ENCODE measurements around the gene NPAS2.

The NPAS2 gene

DNA sequence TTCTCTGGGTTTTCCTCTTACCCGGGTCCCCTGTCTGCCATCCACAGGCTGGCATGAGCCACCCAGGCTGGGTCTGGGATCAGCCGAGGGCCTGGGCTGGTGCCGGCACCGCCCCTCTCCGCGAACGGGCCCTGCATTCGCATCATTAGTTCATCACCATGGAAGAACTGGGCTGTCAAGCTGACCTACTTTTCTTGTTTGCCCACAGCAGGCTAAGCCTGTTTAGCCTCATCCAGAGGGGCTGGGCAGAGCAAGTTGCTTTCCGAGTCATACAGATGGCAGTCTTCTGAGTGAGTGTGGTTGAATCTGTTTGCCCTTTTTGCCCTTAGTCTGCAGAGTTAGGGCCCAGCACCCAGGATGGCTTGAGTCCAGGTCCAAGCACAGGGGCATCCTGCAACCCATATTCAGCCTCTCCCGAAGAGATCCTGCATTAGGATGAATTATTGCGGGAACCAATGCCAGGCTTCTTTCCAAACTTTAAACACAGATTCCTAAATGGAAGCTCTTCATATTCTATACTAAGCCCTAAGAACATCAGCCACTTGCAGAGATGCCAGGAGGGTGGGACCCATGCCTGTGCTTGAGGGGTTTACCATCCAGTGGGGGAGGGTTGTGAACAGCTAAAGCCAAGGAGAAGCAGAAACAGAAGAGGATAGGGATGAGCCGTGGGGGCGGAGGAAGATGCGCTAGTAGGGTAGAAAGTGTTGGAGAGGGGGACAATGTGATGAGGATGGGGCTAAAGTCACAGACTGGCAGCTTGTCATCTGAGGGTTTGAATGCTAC lies 68.0 kb downstream of the NPAS2 start:
- TF ChIP-seq, protein P1, sequence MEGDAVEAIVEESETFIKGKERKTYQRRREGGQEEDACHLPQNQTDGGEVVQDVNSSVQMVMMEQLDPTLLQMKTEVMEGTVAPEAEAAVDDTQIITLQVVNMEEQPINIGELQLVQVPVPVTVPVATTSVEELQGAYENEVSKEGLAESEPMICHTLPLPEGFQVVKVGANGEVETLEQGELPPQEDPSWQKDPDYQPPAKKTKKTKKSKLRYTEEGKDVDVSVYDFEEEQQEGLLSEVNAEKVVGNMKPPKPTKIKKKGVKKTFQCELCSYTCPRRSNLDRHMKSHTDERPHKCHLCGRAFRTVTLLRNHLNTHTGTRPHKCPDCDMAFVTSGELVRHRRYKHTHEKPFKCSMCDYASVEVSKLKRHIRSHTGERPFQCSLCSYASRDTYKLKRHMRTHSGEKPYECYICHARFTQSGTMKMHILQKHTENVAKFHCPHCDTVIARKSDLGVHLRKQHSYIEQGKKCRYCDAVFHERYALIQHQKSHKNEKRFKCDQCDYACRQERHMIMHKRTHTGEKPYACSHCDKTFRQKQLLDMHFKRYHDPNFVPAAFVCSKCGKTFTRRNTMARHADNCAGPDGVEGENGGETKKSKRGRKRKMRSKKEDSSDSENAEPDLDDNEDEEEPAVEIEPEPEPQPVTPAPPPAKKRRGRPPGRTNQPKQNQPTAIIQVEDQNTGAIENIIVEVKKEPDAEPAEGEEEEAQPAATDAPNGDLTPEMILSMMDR (conservative IDR thresholded peaks at IDR 0.05; ENCODE audit: low read depth, low read length) = no peak
- DNase-seq (ENCODE audit: low read depth) = no peak

DNA sequence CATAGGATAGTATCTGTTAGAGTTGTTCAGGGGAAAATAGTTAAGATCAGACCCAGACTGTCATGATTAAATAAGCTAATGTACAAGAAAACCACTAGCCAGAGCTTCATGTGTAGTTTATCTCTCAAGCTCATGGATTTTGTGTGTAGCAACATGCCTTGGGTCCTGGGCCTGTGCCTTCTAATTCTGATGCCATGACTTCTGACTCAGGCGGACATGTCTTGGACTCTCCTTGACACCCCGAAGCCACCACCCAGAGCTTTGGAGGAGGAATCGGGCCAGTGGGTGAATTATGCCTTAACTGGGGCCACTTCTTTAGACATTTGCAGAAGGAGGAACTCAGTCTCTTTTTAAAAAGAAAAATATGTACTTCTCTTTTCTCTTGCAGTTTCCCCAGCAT lies 68.7 kb downstream of the NPAS2 start:
- TF ChIP-seq, protein P1 (conservative IDR thresholded peaks at IDR 0.05; ENCODE audit: low read depth, low read length) = no peak
- DNase-seq (ENCODE audit: low read depth) = no peak

More for the DNA sequence above, 68.0 kb downstream of the NPAS2 start:
- H3K4me3 ChIP-seq (ENCODE audit: low read length) = no peak overlapping the region

DNA sequence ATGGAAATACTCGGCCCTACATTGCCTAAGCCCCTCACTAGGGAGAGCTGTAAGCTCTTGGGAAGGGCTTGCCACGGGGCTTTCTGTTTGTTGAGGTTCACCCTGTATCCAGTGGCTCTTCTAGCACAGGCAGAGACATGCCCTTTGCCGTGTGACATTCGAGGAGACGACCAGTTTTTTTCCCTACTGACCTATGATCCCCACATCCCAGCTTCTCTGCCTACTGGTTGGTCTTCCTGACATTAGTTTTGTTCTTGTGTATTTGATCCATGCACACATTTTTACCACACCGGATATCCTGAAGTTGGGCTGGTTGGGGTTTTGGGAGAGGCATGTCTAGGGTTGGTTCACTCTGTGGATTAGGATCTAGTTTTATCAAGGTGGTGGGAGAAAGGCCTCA lies 69.3 kb downstream of the NPAS2 start:
- no peak overlapping the region for H3K4me3 ChIP-seq (ENCODE audit: low read length)
- DNase-seq (ENCODE audit: low read depth) = no peak
- TF ChIP-seq, protein P1 (conservative IDR thresholded peaks at IDR 0.05; ENCODE audit: low read depth, low read length) = no peak

More for the DNA sequence above, 68.7 kb downstream of the NPAS2 start:
- H3K4me3 ChIP-seq (ENCODE audit: low read length) = no peak overlapping the region

DNA sequence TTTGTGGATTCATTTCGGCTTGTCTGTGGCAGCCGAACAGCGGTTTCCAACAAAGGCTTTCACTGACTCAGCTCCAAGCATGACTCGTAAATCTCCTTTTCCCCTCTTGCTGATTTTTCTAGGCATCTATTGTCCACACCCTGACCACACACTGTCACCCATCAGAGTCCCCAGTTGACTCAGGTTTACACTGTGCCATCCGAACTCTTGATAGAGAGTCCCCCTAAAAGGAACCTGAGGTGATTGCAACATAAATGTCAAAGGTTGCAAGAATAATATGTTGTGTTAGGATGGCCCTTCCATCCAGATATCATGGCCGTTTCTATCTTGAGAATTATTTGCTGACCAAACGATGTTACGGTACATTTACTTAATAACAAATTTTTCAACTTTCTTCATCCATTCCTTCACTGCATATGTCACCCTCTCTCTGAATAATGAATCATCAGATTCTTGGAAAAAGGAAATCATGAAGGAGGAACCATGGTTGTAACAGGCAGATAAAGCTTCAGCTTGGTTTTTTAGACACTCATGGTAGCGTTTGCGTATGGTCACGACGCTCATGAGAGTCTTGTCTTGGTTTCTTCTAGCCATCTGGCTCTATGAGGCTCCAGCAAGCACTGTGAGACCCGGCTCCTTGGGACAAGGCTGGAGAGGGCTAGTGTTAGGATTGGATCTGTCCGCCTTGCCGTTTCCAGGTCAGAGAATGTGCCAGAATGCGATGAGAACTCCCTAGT lies 72.1 kb downstream of the NPAS2 start:
- H3K4me3 ChIP-seq (ENCODE audit: low read length) = no peak overlapping the region
- TF ChIP-seq, protein P1 (conservative IDR thresholded peaks at IDR 0.05; ENCODE audit: low read depth, low read length) = no peak
- no peak for DNase-seq (ENCODE audit: low read depth)

DNA sequence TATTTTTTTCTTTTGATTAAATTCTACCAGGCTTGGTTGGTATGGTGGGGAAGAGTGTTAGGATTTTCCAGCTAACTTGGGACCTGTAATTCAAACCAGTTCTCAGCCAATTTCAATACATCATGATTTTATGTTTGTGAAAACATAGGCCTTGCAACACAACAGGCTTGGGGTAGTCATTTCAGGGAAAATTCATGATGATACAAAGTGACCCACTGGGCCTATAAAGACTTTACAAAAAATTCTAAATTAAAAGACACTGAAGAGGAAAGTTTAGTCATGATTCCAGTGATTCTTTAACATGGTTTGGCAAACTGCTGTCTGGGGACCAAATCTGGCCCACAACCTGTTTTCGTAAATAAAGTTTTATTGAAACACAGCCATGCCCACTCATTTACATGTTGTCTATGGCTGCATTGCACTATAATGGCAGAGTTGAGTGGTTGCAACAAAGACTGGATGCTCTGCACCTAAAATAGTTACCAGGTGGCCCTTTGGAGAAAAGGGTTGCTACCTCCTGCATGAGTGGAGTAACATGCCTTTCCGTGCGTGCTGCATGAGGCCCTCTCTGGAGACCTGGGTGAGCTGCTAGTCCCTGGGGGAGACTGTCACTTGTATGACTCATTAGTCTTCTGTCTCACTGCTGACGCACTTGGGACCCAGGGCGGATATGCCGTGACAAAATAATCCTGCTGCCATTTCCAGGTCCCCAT lies 73.6 kb downstream of the NPAS2 start:
- TF ChIP-seq, protein P1 (conservative IDR thresholded peaks at IDR 0.05; ENCODE audit: low read depth, low read length) = no peak
- no peak overlapping the region for H3K4me3 ChIP-seq (ENCODE audit: low read length)
- DNase-seq (ENCODE audit: low read depth) = peak; percentile 78

DNA sequence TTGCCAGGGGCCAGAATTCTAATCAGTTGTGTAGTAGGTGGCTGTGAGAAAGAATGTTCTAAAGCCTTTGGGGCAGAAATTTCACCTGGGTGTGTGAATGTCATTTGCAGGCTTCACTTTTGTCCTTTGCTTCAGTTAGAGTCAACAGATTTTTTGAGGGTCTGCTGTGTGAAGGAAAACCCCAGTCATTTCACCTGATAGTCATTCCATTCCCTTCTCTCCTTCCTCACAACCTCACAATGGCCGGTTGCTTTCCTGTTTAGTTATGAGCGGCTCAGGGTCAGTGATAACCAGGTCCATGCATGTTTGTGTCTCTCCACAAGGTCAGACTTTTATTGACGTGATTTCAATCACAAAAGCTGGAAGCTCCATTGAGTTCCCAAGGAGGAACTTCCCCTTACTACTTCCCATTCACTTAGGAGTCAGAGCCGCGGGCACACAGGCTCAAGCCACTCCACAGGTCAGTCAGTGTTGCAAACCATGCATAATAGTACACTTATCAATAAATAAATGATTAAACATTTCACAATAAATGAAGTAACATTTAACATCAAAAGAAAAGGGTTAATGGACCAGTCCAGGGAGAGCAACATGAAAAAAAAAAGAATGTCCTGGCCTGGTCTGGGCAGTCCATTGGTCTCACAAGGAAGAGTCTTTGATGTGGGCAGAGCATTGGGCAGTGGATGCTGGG lies 74.3 kb downstream of the NPAS2 start:
- TF ChIP-seq, protein P1 (conservative IDR thresholded peaks at IDR 0.05; ENCODE audit: low read depth, low read length) = no peak

More for the DNA sequence above, 74.3 kb downstream of the NPAS2 start:
- no peak for DNase-seq (ENCODE audit: low read depth)
- H3K4me3 ChIP-seq (ENCODE audit: low read length) = no peak overlapping the region

Data from retinal pigment epithelial cell (primary cell).